Measurements from ENCODE around the gene CCDC171.
A peak's percentile ranks its signal among the peaks of the same experiment; 100 is the strongest.
"Not testable (repeated sequence)": the region's sequence is repeated elsewhere in the genome, so short reads cannot be mapped to it uniquely, and the experiment has no call there.

Gene CCDC171

GRCh38 chr9:15553528-15553898, 670 bp downstream of the CCDC171 start:
- Histone ChIP-seq H3K27ac (ENCODE audit: low read depth, low read length) (no peak overlapping the region), H3K27me3 (ENCODE audit: control insufficient read depth in 5 of 5, insufficient read depth in 4 of 5, low read length in 5 of 5) (no peaks in the 10 kb centered on the region)

GRCh38 chr9:15570769-15571168, 17.9 kb downstream of the CCDC171 start:
- Histone ChIP-seq H3K4me3 (ENCODE audit: low read depth in 1 of 5, low read length in 5 of 5) (no peak overlapping the region), H3K4me1 (ENCODE audit: control insufficient read depth in 5 of 5, insufficient read depth in 5 of 5, low read length in 5 of 5) (no peaks in the 10 kb centered on the region), H3K36me3 (ENCODE audit: control insufficient read depth in 5 of 5, insufficient read depth in 5 of 5, low read length in 5 of 5) (no peaks in the 10 kb centered on the region), H3K9me3 (ENCODE audit: control insufficient read depth in 5 of 5, low read length in 5 of 5) (no peaks in the 10 kb centered on the region), H3K9ac (ENCODE audit: low read length in 5 of 5) (no peak overlapping the region), H3K27me3 (ENCODE audit: control insufficient read depth in 5 of 5, insufficient read depth in 4 of 5, low read length in 5 of 5) (no peaks in the 10 kb centered on the region), H3K27ac (ENCODE audit: low read depth, low read length) (no peak overlapping the region)

More at GRCh38 chr9:15553528-15553898, 670 bp downstream of the CCDC171 start:
- Histone ChIP-seq H3K9ac (ENCODE audit: low read length in 5 of 5) (peak overlapping the region in 3 of 5 donors; percentile 64 to 89 (median 85)), H3K9me3 (ENCODE audit: control insufficient read depth in 5 of 5, low read length in 5 of 5) (no peaks in the 10 kb centered on the region), H3K4me1 (ENCODE audit: control insufficient read depth in 5 of 5, insufficient read depth in 5 of 5, low read length in 5 of 5) (peaks cover 0 to 19% (median 17%) of the 10 kb centered on the region in 5 donors), H3K36me3 (ENCODE audit: control insufficient read depth in 5 of 5, insufficient read depth in 5 of 5, low read length in 5 of 5) (no peaks in the 10 kb centered on the region), H3K4me3 (ENCODE audit: low read depth in 1 of 5, low read length in 5 of 5) (peak overlapping the region; percentile 69 to 95 (median 81))

GRCh38 chr9:15572200-15572770, 19.4 kb downstream of the CCDC171 start:
- Histone ChIP-seq H3K9me3 (ENCODE audit: control insufficient read depth in 5 of 5, low read length in 5 of 5) (no peaks in the 10 kb centered on the region), H3K27ac (ENCODE audit: low read depth, low read length) (no peak overlapping the region), H3K27me3 (ENCODE audit: control insufficient read depth in 5 of 5, insufficient read depth in 4 of 5, low read length in 5 of 5) (no peaks in the 10 kb centered on the region), H3K4me3 (ENCODE audit: low read depth in 1 of 5, low read length in 5 of 5) (no peak overlapping the region), H3K4me1 (ENCODE audit: control insufficient read depth in 5 of 5, insufficient read depth in 5 of 5, low read length in 5 of 5) (no peaks in the 10 kb centered on the region), H3K9ac (ENCODE audit: low read length in 5 of 5) (no peak overlapping the region), H3K36me3 (ENCODE audit: control insufficient read depth in 5 of 5, insufficient read depth in 5 of 5, low read length in 5 of 5) (no peaks in the 10 kb centered on the region)

GRCh38 chr9:15576350-15577050, 23.7 kb downstream of the CCDC171 start:
- no peak overlapping the region for H3K27ac ChIP-seq (ENCODE audit: low read depth, low read length)
- no peak overlapping the region for H3K4me3 ChIP-seq (ENCODE audit: low read depth in 1 of 5, low read length in 5 of 5)
- no peak overlapping the region for H3K9ac ChIP-seq (ENCODE audit: low read length in 5 of 5)
- H3K36me3 ChIP-seq (ENCODE audit: control insufficient read depth in 5 of 5, insufficient read depth in 5 of 5, low read length in 5 of 5): no peaks in the 10 kb centered on the region
- no peaks in the 10 kb centered on the region for H3K27me3 ChIP-seq (ENCODE audit: control insufficient read depth in 5 of 5, insufficient read depth in 4 of 5, low read length in 5 of 5)
- H3K9me3 ChIP-seq (ENCODE audit: control insufficient read depth in 5 of 5, low read length in 5 of 5): no peaks in the 10 kb centered on the region
- H3K4me1 ChIP-seq (ENCODE audit: control insufficient read depth in 5 of 5, insufficient read depth in 5 of 5, low read length in 5 of 5): peaks cover 0 to 3% (median 0%) of the 10 kb centered on the region in 5 donors

- Histone ChIP-seq H3K27ac (ENCODE audit: low read depth, low read length) (no peak overlapping the region), H3K9me3 (ENCODE audit: control insufficient read depth in 5 of 5, low read length in 5 of 5) (no peaks in the 10 kb centered on the region), H3K36me3 (ENCODE audit: control insufficient read depth in 5 of 5, insufficient read depth in 5 of 5, low read length in 5 of 5) (no peaks in the 10 kb centered on the region), H3K9ac (ENCODE audit: low read length in 5 of 5) (no peak overlapping the region), H3K4me3 (ENCODE audit: low read depth in 1 of 5, low read length in 5 of 5) (no peak overlapping the region), H3K4me1 (ENCODE audit: control insufficient read depth in 5 of 5, insufficient read depth in 5 of 5, low read length in 5 of 5) (peaks cover 0 to 3% (median 0%) of the 10 kb centered on the region in 5 donors), H3K27me3 (ENCODE audit: control insufficient read depth in 5 of 5, insufficient read depth in 4 of 5, low read length in 5 of 5) (no peaks in the 10 kb centered on the region)
These were observed 25.9 kb downstream of the CCDC171 start for GRCh38 chr9:15578714-15579113.

- Histone ChIP-seq H3K27ac (ENCODE audit: low read depth, low read length) (no peak overlapping the region), H3K36me3 (ENCODE audit: control insufficient read depth in 5 of 5, insufficient read depth in 5 of 5, low read length in 5 of 5) (no peaks in the 10 kb centered on the region), H3K4me1 (ENCODE audit: control insufficient read depth in 5 of 5, insufficient read depth in 5 of 5, low read length in 5 of 5) (no peaks in the 10 kb centered on the region), H3K27me3 (ENCODE audit: control insufficient read depth in 5 of 5, insufficient read depth in 4 of 5, low read length in 5 of 5) (no peaks in the 10 kb centered on the region), H3K9me3 (ENCODE audit: control insufficient read depth in 5 of 5, low read length in 5 of 5) (no peaks in the 10 kb centered on the region), H3K9ac (ENCODE audit: low read length in 5 of 5) (no peak overlapping the region), H3K4me3 (ENCODE audit: low read depth in 1 of 5, low read length in 5 of 5) (no peak overlapping the region)
These were observed 31.5 kb downstream of the CCDC171 start for GRCh38 chr9:15584379-15584778.

GRCh38 chr9:15592317-15592716, 39.5 kb downstream of the CCDC171 start:
- Histone ChIP-seq H3K36me3 (ENCODE audit: control insufficient read depth in 5 of 5, insufficient read depth in 5 of 5, low read length in 5 of 5) (no peaks in the 10 kb centered on the region), H3K4me1 (ENCODE audit: control insufficient read depth in 5 of 5, insufficient read depth in 5 of 5, low read length in 5 of 5) (no peaks in the 10 kb centered on the region), H3K9ac (ENCODE audit: low read length in 5 of 5) (no peak overlapping the region), H3K27me3 (ENCODE audit: control insufficient read depth in 5 of 5, insufficient read depth in 4 of 5, low read length in 5 of 5) (no peaks in the 10 kb centered on the region), H3K9me3 (ENCODE audit: control insufficient read depth in 5 of 5, low read length in 5 of 5) (no peaks in the 10 kb centered on the region), H3K27ac (ENCODE audit: low read depth, low read length) (no peak overlapping the region), H3K4me3 (ENCODE audit: low read depth in 1 of 5, low read length in 5 of 5) (no peak overlapping the region)

GRCh38 chr9:15592940-15593339, 40.1 kb downstream of the CCDC171 start:
- H3K27me3 ChIP-seq (ENCODE audit: control insufficient read depth in 5 of 5, insufficient read depth in 4 of 5, low read length in 5 of 5); H3K9me3 ChIP-seq (ENCODE audit: control insufficient read depth in 5 of 5, low read length in 5 of 5); H3K4me1 ChIP-seq (ENCODE audit: control insufficient read depth in 5 of 5, insufficient read depth in 5 of 5, low read length in 5 of 5); H3K36me3 ChIP-seq (ENCODE audit: control insufficient read depth in 5 of 5, insufficient read depth in 5 of 5, low read length in 5 of 5); H3K4me3 ChIP-seq (ENCODE audit: low read depth in 1 of 5, low read length in 5 of 5); H3K9ac ChIP-seq (ENCODE audit: low read length in 5 of 5); H3K27ac ChIP-seq (ENCODE audit: low read depth, low read length): not testable (repeated sequence)

GRCh38 chr9:15600666-15601330, 48.0 kb downstream of the CCDC171 start:
- H3K9me3 ChIP-seq (ENCODE audit: control insufficient read depth in 5 of 5, low read length in 5 of 5); H3K4me3 ChIP-seq (ENCODE audit: low read depth in 1 of 5, low read length in 5 of 5): not testable (repeated sequence)

GRCh38 chr9:15606643-15607472, 54.0 kb downstream of the CCDC171 start:
- Histone ChIP-seq H3K9me3 (ENCODE audit: control insufficient read depth in 5 of 5, low read length in 5 of 5) (no peaks in the 10 kb centered on the region), H3K27ac (ENCODE audit: low read depth, low read length) (no peak overlapping the region), H3K27me3 (ENCODE audit: control insufficient read depth in 5 of 5, insufficient read depth in 4 of 5, low read length in 5 of 5) (no peaks in the 10 kb centered on the region), H3K4me1 (ENCODE audit: control insufficient read depth in 5 of 5, insufficient read depth in 5 of 5, low read length in 5 of 5) (no peaks in the 10 kb centered on the region), H3K4me3 (ENCODE audit: low read depth in 1 of 5, low read length in 5 of 5) (no peak overlapping the region), H3K9ac (ENCODE audit: low read length in 5 of 5) (no peak overlapping the region), H3K36me3 (ENCODE audit: control insufficient read depth in 5 of 5, insufficient read depth in 5 of 5, low read length in 5 of 5) (no peaks in the 10 kb centered on the region)

More at GRCh38 chr9:15600666-15601330, 48.0 kb downstream of the CCDC171 start:
- not testable (repeated sequence) for H3K9ac ChIP-seq (ENCODE audit: low read length in 5 of 5); H3K4me1 ChIP-seq (ENCODE audit: control insufficient read depth in 5 of 5, insufficient read depth in 5 of 5, low read length in 5 of 5); H3K27ac ChIP-seq (ENCODE audit: low read depth, low read length); H3K27me3 ChIP-seq (ENCODE audit: control insufficient read depth in 5 of 5, insufficient read depth in 4 of 5, low read length in 5 of 5); H3K36me3 ChIP-seq (ENCODE audit: control insufficient read depth in 5 of 5, insufficient read depth in 5 of 5, low read length in 5 of 5)

Data from subcutaneous abdominal adipose tissue (tissue), 5 donors.